Neural crest cell (in vitro differentiated cells): Measurements from ENCODE around the gene NCR3LG1. TPM values are rescaled to one million over a fixed set of nuclear protein-coding genes. Genes with fewer than 3 reads are reported as not detected.
A peak's percentile ranks its signal among the peaks of the same experiment; 100 is the strongest.

Experiments
- DNase-seq: peaks from one replicate; pipeline ENCODE4 v3.0.0; 2021; ENCODE audit warnings: low read depth, mixed read lengths, low spot score
- H3K27ac Mint-ChIP-seq: one replicate; pipeline ENCODE4 v1.8.0; 2021; ENCODE audit warnings: mild to moderate bottlenecking, mixed read lengths; ENCODE audit not compliant: unreplicated experiment
- H3K27me3 Mint-ChIP-seq: 2 replicates; pipeline ENCODE4 v1.8.0; 2021; ENCODE audit warnings: low read depth, mild to moderate bottlenecking, mixed read lengths
- H3K36me3 Mint-ChIP-seq: 2 replicates; pipeline ENCODE4 v1.8.0; 2021; ENCODE audit warnings: low read depth, mild to moderate bottlenecking, mixed read lengths
- H3K4me1 Mint-ChIP-seq: 2 replicates; pipeline ENCODE4 v1.8.0; 2021; ENCODE audit warnings: mixed read lengths
- H3K4me3 Mint-ChIP-seq: one replicate; pipeline ENCODE4 v1.8.0; 2021; ENCODE audit warnings: mild to moderate bottlenecking, mixed read lengths
- H3K9me3 Mint-ChIP-seq: 2 replicates; pipeline ENCODE4 v1.8.0; 2021; ENCODE audit warnings: mixed read lengths
- total RNA-seq: library from RNA; stranded (reverse); gene quantifications from 2 replicates; pipeline ENCODE4 v1.2.1, GENCODE V29; 2021
- TF ChIP-seq, protein P1 (sequence below): fragments of 200-600 bp; sonication (generic); conservative IDR thresholded peaks from 2 replicates; pipeline ENCODE4 v1.5.0; 2021; ENCODE audit warnings: antibody characterized with exemption, mild to moderate bottlenecking

NCR3LG1 gene
- total RNA-seq, 1 donor from 2014 or later: 18.8 TPM

- TF ChIP-seq, protein P1, sequence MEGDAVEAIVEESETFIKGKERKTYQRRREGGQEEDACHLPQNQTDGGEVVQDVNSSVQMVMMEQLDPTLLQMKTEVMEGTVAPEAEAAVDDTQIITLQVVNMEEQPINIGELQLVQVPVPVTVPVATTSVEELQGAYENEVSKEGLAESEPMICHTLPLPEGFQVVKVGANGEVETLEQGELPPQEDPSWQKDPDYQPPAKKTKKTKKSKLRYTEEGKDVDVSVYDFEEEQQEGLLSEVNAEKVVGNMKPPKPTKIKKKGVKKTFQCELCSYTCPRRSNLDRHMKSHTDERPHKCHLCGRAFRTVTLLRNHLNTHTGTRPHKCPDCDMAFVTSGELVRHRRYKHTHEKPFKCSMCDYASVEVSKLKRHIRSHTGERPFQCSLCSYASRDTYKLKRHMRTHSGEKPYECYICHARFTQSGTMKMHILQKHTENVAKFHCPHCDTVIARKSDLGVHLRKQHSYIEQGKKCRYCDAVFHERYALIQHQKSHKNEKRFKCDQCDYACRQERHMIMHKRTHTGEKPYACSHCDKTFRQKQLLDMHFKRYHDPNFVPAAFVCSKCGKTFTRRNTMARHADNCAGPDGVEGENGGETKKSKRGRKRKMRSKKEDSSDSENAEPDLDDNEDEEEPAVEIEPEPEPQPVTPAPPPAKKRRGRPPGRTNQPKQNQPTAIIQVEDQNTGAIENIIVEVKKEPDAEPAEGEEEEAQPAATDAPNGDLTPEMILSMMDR: no peak
- Mint-ChIP-seq H3K4me1 (peaks cover 5% of the 10 kb centered on the region), H3K27me3 (peaks cover 10% of the 10 kb centered on the region), H3K27ac (peak overlapping the region; percentile 35), H3K36me3 (no peaks in the 10 kb centered on the region), H3K4me3 (no peak overlapping the region), H3K9me3 (no peaks in the 10 kb centered on the region)
- no peak for DNase-seq
Observed at GRCh38 chr11:17394743-17395390, 43.3 kb downstream of the NCR3LG1 start.

GRCh38 chr11:17395554-17395961 lies 44.0 kb downstream of the NCR3LG1 start:
- TF ChIP-seq, protein P1: no peak
- no peaks in the 10 kb centered on the region for H3K4me1 Mint-ChIP-seq
- no peaks in the 10 kb centered on the region for H3K36me3 Mint-ChIP-seq
- no peak overlapping the region for H3K4me3 Mint-ChIP-seq
- no peak for DNase-seq
- no peak overlapping the region for H3K27ac Mint-ChIP-seq
- H3K9me3 Mint-ChIP-seq: no peaks in the 10 kb centered on the region
- peaks cover 5% of the 10 kb centered on the region for H3K27me3 Mint-ChIP-seq

GRCh38 chr11:17395978-17396377 lies 44.4 kb downstream of the NCR3LG1 start:
- Mint-ChIP-seq H3K36me3 (no peaks in the 10 kb centered on the region), H3K4me1 (no peaks in the 10 kb centered on the region), H3K4me3 (no peak overlapping the region), H3K27ac (no peak overlapping the region), H3K9me3 (no peaks in the 10 kb centered on the region), H3K27me3 (peaks cover 5% of the 10 kb centered on the region)
- TF ChIP-seq, protein P1: no peak
- no peak for DNase-seq

GRCh38 chr11:17396598-17397310 lies 45.2 kb downstream of the NCR3LG1 start:
- Mint-ChIP-seq H3K27me3 (no peaks in the 10 kb centered on the region), H3K27ac (peak overlapping the region; percentile 67), H3K4me1 (no peaks in the 10 kb centered on the region), H3K36me3 (no peaks in the 10 kb centered on the region), H3K4me3 (no peak overlapping the region), H3K9me3 (no peaks in the 10 kb centered on the region)
- DNase-seq: no peak
- TF ChIP-seq, protein P1: no peak

DNA sequence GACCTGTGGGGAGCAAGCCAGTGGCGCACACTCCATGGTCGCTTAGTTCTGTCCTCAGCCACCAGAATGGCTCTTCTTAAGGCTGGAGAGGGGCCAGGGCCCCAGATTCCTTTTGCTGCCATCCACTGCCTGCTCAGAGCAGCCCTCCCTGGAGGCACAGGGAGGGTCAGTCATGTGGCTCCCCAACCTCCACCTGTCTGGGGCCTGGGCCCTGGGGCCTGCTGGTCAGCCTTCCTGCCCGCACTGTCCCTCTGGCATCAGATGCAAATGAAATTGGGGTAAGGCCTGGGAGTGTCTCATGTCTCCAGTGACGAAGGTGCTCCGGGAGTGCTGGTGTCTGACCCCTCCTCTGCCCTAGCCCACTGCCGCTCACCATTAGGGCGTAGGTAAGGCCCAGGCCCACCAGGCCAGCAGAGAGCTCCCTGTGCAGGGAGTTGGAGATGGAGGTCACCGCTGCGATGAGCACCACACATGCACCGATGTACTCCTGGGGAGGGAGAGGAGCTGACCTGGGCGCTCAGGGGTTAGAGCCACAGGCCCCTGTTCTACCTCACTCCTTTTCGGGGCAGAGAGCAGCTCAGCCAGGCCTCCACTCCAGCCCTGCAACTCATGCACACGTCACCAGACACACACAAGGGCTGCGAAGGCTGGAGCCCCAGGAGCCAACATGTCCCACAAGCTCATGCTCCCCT lies 45.9 kb downstream of the NCR3LG1 start:
- DNase-seq: no peak
- TF ChIP-seq, protein P1: no peak
- no peaks in the 10 kb centered on the region for H3K36me3 Mint-ChIP-seq
- H3K4me3 Mint-ChIP-seq: no peak overlapping the region
- H3K27me3 Mint-ChIP-seq: no peaks in the 10 kb centered on the region
- no peaks in the 10 kb centered on the region for H3K4me1 Mint-ChIP-seq
- H3K27ac Mint-ChIP-seq: peak overlapping the region; percentile 67
- H3K9me3 Mint-ChIP-seq: no peaks in the 10 kb centered on the region
